ENCODE results near the gene EMC9.

The EMC9 gene

GRCh38 chr14:24102357-24103048 lies 38.9 kb downstream of the EMC9 start:
- no peak for DNase-seq

- no peak for DNase-seq
Observed at GRCh38 chr14:24100982-24101494, 40.4 kb downstream of the EMC9 start.

GRCh38 chr14:24100197-24100981 lies 41.0 kb downstream of the EMC9 start:
- no peak for DNase-seq

- DNase-seq, result no peak
Observed at GRCh38 chr14:24098927-24099813, 42.2 kb downstream of the EMC9 start.

- DNase-seq, result no peak
Observed at GRCh38 chr14:24098229-24098926, 43.0 kb downstream of the EMC9 start.

- DNase-seq, result peak; percentile 25
Observed at GRCh38 chr14:24096545-24097181, 44.7 kb downstream of the EMC9 start.

- DNase-seq, result peak; percentile 63
Observed at GRCh38 chr14:24095271-24096068, 45.9 kb downstream of the EMC9 start.

- DNase-seq, result no peak
Observed at GRCh38 chr14:24094841-24095270, 46.5 kb downstream of the EMC9 start.

GRCh38 chr14:24093901-24094840 lies 47.2 kb downstream of the EMC9 start, which contains the start of gene PCK2:
Gene PCK2, plus strand, starts transcription at chr14:24094311. Its CDS starts 95 bp downstream, at chr14:24094406.
- DNase-seq, result peak; percentile 79

- DNase-seq, result no peak
Observed at GRCh38 chr14:24093207-24093900, 48.0 kb downstream of the EMC9 start.

GRCh38 chr14:24092505-24093206 lies 48.7 kb downstream of the EMC9 start:
- no peak for DNase-seq

- DNase-seq, result no peak
Observed at GRCh38 chr14:24092110-24092504, 49.3 kb downstream of the EMC9 start.

GRCh38 chr14:24089890-24090289 lies 51.5 kb downstream of the EMC9 start:
- no peak for DNase-seq
